Activated T-helper 1 cell treated with anti-CD3 and anti-CD28 coated beads, Interleukin-12 subunit alpha, Interleukin-12 subunit beta, Interleukin-2, Interleukin-4 antibody, amounts not matched to agents 30 ng/mL and 10 ng/mL and 1 ng/mL, durations not matched to agents 14 hours and 24 hours and 36 hours (primary cell): ENCODE results near the gene SULF2. TPM values are rescaled to one million over a fixed set of nuclear protein-coding genes. Genes with fewer than 3 reads are reported as not detected.

Source experiments
- DNase-seq: peaks from one replicate; pipeline ENCODE4 v3.0.0; 2021; ENCODE audit warnings: low spot score
- H3K27ac Mint-ChIP-seq: one replicate; pipeline ENCODE4 v1.8.0; 2021; ENCODE audit warnings: mild to moderate bottlenecking, mixed read lengths
- H3K27me3 Mint-ChIP-seq: one replicate; pipeline ENCODE4 v1.8.0; 2022; ENCODE audit warnings: mild to moderate bottlenecking, moderate library complexity, mixed read lengths; ENCODE audit not compliant: insufficient read depth
- H3K36me3 Mint-ChIP-seq: one replicate; pipeline ENCODE4 v1.8.0; 2021; ENCODE audit warnings: low read depth, mixed read lengths
- H3K4me1 Mint-ChIP-seq: one replicate; pipeline ENCODE4 v1.8.0; 2021; ENCODE audit warnings: low read depth, mixed read lengths
- H3K4me3 Mint-ChIP-seq: one replicate; pipeline ENCODE4 v1.8.0; 2021; ENCODE audit warnings: mild to moderate bottlenecking, moderate library complexity, mixed read lengths
- H3K9me3 Mint-ChIP-seq: one replicate; pipeline ENCODE4 v1.8.0; 2021; ENCODE audit warnings: mixed read lengths
- intact Hi-C: fragments of 100-400 bp; cut with micrococcal nuclease; formaldehyde crosslinking; loops from one replicate; pipeline ENCODE4 v1.15.1; 2024
- total RNA-seq: library from RNA; stranded (reverse); gene quantifications from 2 replicates; pipeline ENCODE4 v1.2.3, GENCODE V29; 2022

The SULF2 gene
- total RNA-seq, 1 donor from 2014 or later = 0.52 TPM

DNA sequence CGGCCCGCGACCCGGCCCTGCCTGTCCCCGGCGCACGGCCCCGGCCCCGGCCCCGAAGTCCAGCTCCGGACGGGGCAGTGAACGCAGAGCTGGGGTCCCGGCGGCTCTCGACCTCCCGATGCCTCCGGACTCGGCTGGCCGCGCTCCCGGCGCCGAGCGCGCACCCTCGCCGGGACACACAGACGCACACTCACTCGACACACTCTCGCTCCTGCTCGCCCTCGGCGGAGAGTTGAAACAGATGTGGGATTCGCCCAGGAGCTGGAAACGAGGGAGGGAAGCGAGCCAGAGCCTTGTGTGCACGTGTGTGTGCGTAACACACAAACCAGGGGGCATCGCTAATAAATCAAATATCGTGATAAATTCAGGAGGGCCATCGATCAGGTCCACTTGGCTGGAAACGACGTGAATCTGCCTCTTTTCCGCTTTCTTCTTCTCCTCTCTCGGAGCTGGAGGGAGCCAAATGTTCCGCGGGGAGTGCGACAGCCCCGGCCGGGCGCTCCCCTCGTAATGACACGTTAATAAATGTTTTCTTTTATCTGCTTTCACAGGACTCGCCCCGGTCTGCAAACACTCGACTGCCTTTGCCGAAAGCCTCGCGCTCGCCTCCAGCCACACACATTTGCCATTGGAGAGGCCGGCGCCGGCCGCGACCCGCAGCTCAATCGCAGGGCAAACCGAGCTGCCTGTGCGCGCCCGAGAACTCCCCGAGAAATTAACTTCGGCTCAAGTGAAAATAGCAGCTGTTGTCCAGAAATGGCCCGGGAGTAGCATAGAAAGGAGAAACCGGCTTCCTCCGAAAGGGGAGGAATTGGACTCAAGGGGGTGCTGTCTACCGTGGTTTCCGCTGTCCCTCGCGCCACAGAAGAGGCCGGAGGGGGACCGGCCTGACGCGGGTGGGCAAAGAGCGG lies 828 bp upstream of the SULF2 start:
- intact Hi-C loops = no loop called here
- no peaks in the 10 kb centered on the region for H3K36me3 Mint-ChIP-seq
- peaks cover 11% of the 10 kb centered on the region for H3K4me1 Mint-ChIP-seq
- peak overlapping the region; percentile 56 for H3K4me3 Mint-ChIP-seq
- H3K9me3 Mint-ChIP-seq = no peaks in the 10 kb centered on the region
- DNase-seq = no peak
- H3K27ac Mint-ChIP-seq = no peak overlapping the region
- H3K27me3 Mint-ChIP-seq = peaks cover 52% of the 10 kb centered on the region

DNA sequence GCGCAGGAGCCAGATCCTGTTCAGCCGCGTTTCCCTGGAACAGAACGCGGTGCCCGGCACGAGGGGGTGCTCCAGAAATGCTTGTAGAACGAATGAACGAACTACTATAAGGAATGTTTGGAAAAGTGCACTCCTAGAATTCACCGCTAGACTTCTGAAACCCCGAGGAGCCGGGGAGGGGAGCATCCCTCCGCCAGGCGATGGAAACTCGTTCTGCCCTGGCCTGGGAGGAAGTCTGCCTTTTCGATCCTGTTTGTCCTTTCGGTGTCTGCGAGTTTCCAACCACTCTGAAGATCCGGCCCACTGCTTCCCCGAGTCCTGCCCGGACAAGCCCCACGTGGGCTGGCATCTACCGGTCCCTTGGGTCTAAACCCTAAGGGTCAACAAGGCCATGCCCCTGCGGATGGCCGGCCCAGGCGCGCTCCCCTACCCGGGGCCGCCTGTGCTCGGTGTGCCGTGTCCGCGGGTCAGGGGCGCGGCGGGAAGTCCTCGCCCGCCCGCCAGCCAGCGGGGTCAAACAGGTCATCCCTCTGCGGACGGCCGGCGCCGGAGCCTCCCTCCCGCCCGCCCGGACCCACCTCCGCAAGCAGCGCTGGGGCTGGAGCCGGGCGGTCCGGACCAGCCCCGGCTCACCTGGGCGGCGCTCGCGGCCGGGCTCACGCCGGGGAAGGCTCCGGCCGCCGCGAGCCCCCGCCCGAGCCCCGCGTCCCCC lies 526 bp downstream of the SULF2 start:
- Mint-ChIP-seq H3K36me3 (no peaks in the 10 kb centered on the region), H3K27ac (no peak overlapping the region), H3K4me3 (no peak overlapping the region), H3K9me3 (no peaks in the 10 kb centered on the region), H3K27me3 (peaks cover 52% of the 10 kb centered on the region), H3K4me1 (peaks cover 11% of the 10 kb centered on the region)
- intact Hi-C loops = no loop called here
- no peak for DNase-seq

DNA sequence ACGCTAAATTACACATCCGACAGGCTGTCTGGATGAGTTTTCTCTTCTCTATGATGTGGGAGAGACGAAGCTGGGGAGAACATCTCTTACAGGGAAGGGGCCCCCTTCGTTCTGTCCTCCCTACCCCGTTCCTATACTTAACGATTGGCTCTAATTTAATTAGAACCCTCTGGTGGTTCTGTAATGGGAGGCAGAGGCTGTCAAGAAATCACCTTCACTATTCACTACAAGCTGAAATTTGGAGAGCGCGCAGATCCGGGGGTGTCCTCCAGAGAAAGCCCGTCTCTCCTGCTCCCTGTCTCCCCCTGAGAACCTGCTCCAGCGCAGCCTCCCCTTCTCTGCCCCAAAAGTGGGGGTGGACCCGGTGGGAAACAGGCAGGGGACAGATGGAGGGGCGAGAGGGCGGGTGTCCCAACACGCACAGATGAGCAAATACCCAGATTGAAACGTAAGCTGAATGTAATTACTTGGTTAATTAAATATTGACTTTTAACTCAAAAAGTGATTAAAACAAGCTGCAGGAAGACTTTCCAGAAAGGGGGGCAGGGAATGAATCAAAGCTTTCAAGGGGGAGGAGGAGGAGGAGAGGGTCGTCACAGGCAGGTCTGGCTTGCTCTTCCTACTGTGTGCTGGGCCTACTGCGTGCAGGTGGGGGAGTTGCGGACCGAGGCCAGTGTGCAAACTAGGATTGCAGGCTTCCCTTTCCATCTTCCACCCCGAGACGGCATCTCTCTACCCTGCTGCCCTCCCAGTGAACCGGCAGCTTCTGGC lies 1.3 kb downstream of the SULF2 start:
- H3K9me3 Mint-ChIP-seq = no peaks in the 10 kb centered on the region
- H3K27me3 Mint-ChIP-seq = peaks cover 52% of the 10 kb centered on the region
- H3K36me3 Mint-ChIP-seq = no peaks in the 10 kb centered on the region
- intact Hi-C loops = no loop called here
- H3K4me1 Mint-ChIP-seq = peaks cover 11% of the 10 kb centered on the region
- DNase-seq = no peak
- no peak overlapping the region for H3K27ac Mint-ChIP-seq
- no peak overlapping the region for H3K4me3 Mint-ChIP-seq

DNA sequence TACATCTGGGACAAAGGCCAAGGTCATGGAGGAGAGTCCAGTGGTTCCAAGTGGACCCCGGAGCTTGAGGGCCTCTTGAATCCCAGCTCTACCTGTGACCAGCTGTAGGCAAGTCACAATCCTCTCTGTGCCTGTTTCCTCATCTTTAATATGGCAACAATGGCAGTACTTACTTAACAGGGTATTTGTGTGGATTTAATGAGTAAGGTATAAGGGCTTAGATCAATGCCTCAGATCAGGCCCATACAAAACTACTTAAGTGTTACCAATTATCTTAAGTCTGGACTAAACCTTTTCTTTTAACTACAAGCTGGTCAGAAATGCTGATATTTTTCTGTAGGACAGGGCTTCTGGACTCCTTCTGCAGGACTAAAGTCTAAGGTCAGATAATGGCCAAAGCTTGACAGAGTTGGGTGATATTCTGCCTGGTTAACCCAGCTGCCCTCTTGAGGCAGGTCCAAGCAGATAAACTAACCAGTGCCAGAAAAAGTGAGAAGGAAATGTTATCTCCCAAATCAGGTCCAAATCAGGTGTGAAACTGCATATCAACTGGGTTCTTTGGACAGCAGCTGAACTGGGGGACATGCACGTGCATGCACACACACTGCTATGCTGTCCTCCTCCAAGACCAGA lies 2.2 kb downstream of the SULF2 start:
- no peak for DNase-seq
- peaks cover 48% of the 10 kb centered on the region for H3K27me3 Mint-ChIP-seq
- H3K9me3 Mint-ChIP-seq = no peaks in the 10 kb centered on the region
- peaks cover 11% of the 10 kb centered on the region for H3K4me1 Mint-ChIP-seq
- H3K27ac Mint-ChIP-seq = no peak overlapping the region
- H3K4me3 Mint-ChIP-seq = no peak overlapping the region
- H3K36me3 Mint-ChIP-seq = no peaks in the 10 kb centered on the region
- intact Hi-C loops = no loop called here

DNA sequence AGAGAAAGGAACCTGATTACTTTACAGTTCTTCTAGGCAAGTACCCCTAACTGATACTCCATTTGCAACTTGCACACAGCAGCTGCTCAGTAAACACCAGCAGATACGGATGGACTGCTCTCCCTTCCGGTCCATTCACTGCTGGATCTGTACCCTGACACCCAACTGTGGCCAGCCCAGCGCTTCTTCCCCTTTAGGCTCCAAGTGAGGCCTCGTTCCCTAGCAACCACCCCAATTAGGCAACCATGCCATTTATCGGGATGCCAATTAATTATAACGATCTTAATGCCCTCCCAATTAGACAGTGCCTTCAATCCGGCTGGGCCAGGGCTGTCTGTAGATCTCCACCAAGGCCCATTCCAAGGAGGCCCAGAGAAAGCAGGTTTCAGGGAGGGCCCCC lies 3.2 kb downstream of the SULF2 start:
- Mint-ChIP-seq H3K27ac (no peak overlapping the region), H3K4me1 (peaks cover 11% of the 10 kb centered on the region), H3K27me3 (peaks cover 40% of the 10 kb centered on the region), H3K9me3 (no peaks in the 10 kb centered on the region), H3K36me3 (no peaks in the 10 kb centered on the region), H3K4me3 (no peak overlapping the region)
- intact Hi-C loops = no loop called here
- no peak for DNase-seq

DNA sequence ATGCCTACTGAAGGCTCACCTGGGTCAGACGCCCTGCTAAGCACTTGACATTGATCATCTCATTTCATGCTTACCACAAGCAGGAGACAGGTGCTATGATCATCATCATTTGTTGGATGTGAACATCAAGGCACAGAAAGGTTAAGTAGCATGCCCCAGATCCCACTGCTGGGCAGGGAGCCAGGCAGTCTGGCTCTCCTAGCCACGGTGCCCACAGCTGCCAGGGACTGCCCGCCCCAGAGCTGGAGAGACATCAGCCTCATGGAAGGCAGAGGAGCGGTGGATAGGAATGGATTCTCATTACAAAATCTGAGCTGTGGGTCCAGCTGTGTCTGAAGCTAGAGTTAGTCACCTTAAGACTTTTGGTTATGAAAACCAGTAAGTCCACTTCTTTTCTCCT lies 3.6 kb downstream of the SULF2 start:
- peaks cover 11% of the 10 kb centered on the region for H3K4me1 Mint-ChIP-seq
- intact Hi-C loops = no loop called here

DNA sequence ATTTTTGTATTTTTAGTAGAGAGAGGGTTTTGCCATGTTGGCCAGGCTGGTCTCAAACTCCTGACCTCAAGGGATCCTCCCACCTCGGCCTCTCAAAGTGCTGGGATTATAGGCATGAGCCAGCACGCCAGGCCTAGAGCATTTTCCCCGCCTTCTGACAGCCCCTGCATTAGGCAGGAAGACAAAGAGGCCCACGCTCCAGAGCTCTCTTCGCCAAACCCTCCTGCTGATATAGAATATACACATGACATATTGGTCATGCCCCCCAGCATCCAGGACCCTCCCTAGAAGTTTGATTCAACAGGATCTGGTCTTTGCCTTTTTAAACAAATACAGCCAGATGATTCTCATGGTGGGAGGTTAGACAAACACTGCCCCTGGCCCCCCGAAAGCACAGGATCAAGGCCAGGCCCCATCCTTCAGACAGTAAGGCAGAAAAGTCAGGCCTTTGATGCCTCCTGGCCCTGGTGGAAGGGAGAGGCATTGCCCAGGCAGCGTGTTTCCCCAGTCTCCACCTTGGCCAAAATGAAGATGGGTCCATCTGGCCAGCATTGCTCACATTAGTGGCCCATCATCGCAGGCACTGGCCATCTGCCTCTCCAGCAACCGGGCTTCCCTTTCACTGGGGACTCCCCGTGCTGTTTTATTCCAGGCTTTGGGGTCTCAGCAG lies 4.4 kb downstream of the SULF2 start:
- no peak overlapping the region for H3K27ac Mint-ChIP-seq
- no peaks in the 10 kb centered on the region for H3K9me3 Mint-ChIP-seq
- H3K4me1 Mint-ChIP-seq = peaks cover 5% of the 10 kb centered on the region
- H3K4me3 Mint-ChIP-seq = no peak overlapping the region
- H3K27me3 Mint-ChIP-seq = peaks cover 31% of the 10 kb centered on the region
- intact Hi-C loops = no loop called here
- no peaks in the 10 kb centered on the region for H3K36me3 Mint-ChIP-seq
- DNase-seq = no peak

More for the DNA sequence above, 3.6 kb downstream of the SULF2 start:
- no peak overlapping the region for H3K27ac Mint-ChIP-seq
- H3K4me3 Mint-ChIP-seq = no peak overlapping the region
- H3K36me3 Mint-ChIP-seq = no peaks in the 10 kb centered on the region
- no peaks in the 10 kb centered on the region for H3K9me3 Mint-ChIP-seq
- peaks cover 38% of the 10 kb centered on the region for H3K27me3 Mint-ChIP-seq
- no peak for DNase-seq

DNA sequence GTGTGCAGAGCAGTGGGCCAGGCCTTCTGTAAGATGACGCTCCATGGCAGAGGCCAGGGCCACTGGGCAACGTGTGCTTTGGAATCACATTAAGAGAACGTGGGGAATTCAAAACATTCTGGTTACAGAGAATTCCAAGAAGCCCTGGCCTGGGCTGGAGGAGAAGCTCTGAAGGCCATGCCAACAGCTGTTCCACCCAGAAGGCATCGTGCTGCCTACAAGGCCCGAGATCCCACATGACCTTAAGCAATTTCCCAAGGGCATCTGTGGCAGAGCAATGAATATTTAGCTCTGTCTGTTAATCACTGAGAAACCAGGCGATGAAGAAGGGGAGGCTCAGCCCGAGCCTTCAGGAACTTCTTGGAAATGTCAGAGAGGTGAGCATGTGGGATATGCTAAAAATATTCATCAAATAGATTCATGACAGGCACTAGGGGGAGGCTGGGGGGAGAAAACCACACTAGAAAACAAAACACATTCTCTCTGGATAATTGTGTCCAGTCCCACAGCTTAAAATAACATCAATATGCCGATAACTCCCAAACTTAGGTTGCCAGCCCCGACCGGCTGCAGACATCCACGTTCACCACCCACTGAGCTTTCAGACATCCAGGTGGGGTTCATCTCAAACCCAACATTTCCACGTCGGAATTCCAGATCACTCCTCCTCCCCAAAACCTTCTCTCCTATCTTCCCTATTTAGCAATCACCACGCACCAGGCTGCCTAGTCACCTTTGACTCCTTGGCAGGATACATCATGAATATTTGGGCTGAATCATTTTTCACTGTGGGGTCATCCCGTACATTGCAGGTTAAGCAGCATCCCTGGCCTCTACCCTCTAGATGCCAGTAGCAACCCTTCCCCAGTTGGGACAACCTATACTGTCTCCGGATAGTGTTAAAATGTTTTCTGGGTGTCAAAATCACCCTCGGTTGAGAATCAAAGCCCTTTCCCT lies 6.6 kb downstream of the SULF2 start:
- Mint-ChIP-seq H3K4me1 (no peaks in the 10 kb centered on the region), H3K36me3 (no peaks in the 10 kb centered on the region), H3K27me3 (peaks cover 20% of the 10 kb centered on the region), H3K9me3 (no peaks in the 10 kb centered on the region), H3K27ac (no peak overlapping the region), H3K4me3 (no peak overlapping the region)
- intact Hi-C loops = no loop called here
- no peak for DNase-seq

DNA sequence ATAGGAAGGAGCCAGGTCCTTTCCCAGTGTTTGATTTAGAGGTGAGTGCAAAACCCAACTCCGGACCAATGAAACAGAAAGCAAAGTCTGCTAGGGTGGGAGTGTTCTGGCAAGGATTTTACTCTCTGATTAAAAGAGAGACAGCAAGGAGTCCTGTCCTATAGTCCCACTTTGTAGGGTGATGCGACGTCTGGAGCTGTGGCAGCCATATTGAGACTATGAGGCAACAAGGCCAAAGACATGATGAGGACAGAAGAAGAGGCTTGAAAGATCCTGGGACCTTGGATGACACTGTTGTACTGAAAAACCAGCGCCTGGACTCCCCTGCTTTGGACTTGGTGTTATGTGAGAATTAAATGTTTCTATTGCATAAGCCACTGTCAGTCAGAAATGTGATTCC lies 8.1 kb downstream of the SULF2 start:
- Mint-ChIP-seq H3K9me3 (no peaks in the 10 kb centered on the region), H3K27me3 (peaks cover 12% of the 10 kb centered on the region), H3K36me3 (no peaks in the 10 kb centered on the region), H3K4me3 (no peak overlapping the region), H3K27ac (no peak overlapping the region), H3K4me1 (no peaks in the 10 kb centered on the region)
- DNase-seq = no peak
- intact Hi-C loops = no loop called here

DNA sequence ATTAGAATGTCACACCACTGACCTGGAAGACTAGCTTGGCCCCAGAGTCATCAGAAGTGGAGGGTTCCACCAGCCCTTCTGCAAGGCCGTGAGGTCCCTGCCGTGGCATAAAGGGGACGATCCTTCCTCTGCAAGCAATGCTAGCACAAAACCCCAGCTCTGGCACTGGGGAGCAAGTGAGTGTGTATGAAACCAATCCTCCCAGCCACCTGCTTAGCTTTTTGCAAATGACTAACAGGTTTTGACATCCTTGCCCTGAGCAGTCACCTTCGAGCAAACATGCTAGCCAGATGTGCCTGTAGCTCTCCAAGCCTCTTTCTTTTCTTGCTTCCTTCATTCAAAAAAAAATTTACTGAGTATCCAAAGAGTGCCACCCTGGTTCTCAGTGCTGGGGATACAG lies 8.6 kb downstream of the SULF2 start:
- Mint-ChIP-seq H3K4me3 (no peak overlapping the region), H3K4me1 (no peaks in the 10 kb centered on the region), H3K27me3 (peaks cover 8% of the 10 kb centered on the region), H3K9me3 (no peaks in the 10 kb centered on the region), H3K27ac (no peak overlapping the region), H3K36me3 (no peaks in the 10 kb centered on the region)
- no peak for DNase-seq
- intact Hi-C loops = no loop called here

DNA sequence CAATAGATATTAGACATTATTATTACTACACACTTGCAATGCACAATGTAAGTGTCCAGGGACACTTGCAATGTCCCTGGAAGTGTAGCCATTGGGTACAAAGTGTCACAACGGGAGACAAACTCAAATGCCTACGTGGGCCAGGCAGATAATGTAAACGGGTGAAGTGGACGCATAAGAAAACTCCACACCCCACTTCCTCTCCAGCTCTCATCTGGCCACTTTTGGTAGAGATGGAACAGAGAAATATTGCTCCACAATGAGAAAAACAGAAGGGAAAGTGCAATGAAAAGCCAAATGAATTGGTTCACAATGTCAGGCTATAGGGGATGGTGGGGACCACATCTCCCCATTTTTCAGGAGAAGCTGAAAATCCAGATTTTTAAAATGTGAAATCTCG lies 9.4 kb downstream of the SULF2 start:
- intact Hi-C loops = no loop called here
- no peak for DNase-seq
- Mint-ChIP-seq H3K9me3 (no peaks in the 10 kb centered on the region), H3K36me3 (no peaks in the 10 kb centered on the region), H3K27ac (no peak overlapping the region), H3K4me3 (no peak overlapping the region), H3K27me3 (peaks cover 8% of the 10 kb centered on the region), H3K4me1 (no peaks in the 10 kb centered on the region)
